Natural killer cell (primary cell): ENCODE data around the gene PABPN1L. TPM values are rescaled to one million over a fixed set of nuclear protein-coding genes. Genes with fewer than 3 reads are reported as not detected.

ENCODE experiments used
- ATAC-seq, 3 donors: fragments of 150-1000 bp in 2 of 3; fragments of 200-7000 bp in 1 of 3; cut with Tn5 transposase; 1 replicate in 1 of 3; 2 replicates in 2 of 3; pipeline ENCODE4 v1.10.0; 2021; ENCODE audit warnings: mild to moderate bottlenecking in 2 of 3, moderate library complexity in 2 of 3
- DNase-seq, 2 donors: peaks; one replicate each; pipeline versions ENCODE4 v3.0.0 to v3.0.0-alpha.2; 2013 to 2021; ENCODE audit warnings: mixed read lengths in 1 of 2
- H3K27ac ChIP-seq: one replicate; pipeline ENCODE4 v1.5.1; 2013; ENCODE audit warnings: mild to moderate bottlenecking, low read length
- H3K27me3 ChIP-seq: one replicate; pipeline ENCODE4 v1.6.1; 2013; ENCODE audit warnings: low read length; ENCODE audit not compliant: control insufficient read depth, insufficient read depth
- H3K36me3 ChIP-seq: one replicate; pipeline ENCODE4 v1.6.1; 2013; ENCODE audit warnings: low read length; ENCODE audit not compliant: control insufficient read depth, insufficient read depth
- H3K4me1 ChIP-seq: one replicate; pipeline ENCODE4 v1.6.1; 2013; ENCODE audit warnings: low read length; ENCODE audit not compliant: control insufficient read depth, insufficient read depth
- H3K4me3 ChIP-seq: one replicate; pipeline ENCODE4 v1.5.1; 2013; ENCODE audit warnings: low read length
- H3K9me3 ChIP-seq: one replicate; pipeline ENCODE4 v1.6.1; 2013; ENCODE audit warnings: low read length; ENCODE audit not compliant: control insufficient read depth, insufficient read depth
- H3K27ac Mint-ChIP-seq, 2 donors: one replicate each; pipeline ENCODE4 v1.8.0; 2022; ENCODE audit warnings: mild to moderate bottlenecking in 2 of 2, mixed read lengths in 2 of 2, moderate library complexity in 1 of 2
- H3K27me3 Mint-ChIP-seq, 2 donors: one replicate each; pipeline ENCODE4 v1.8.0; 2022; ENCODE audit warnings: low read depth in 2 of 2, mixed read lengths in 2 of 2
- H3K36me3 Mint-ChIP-seq: one replicate; pipeline ENCODE4 v1.8.0; 2022; ENCODE audit warnings: mixed read lengths
- H3K4me1 Mint-ChIP-seq, 2 donors: one replicate each; pipeline ENCODE4 v1.8.0; 2022; ENCODE audit warnings: mixed read lengths in 2 of 2
- H3K4me3 Mint-ChIP-seq: one replicate; pipeline ENCODE4 v1.8.0; 2022; ENCODE audit warnings: mild to moderate bottlenecking, moderate library complexity, mixed read lengths
- H3K9me3 Mint-ChIP-seq, 2 donors: one replicate each; pipeline ENCODE4 v1.8.0; 2022; ENCODE audit warnings: mixed read lengths in 2 of 2
- WGBS: methylation state at CpG from one replicate; pipeline ENCODE4 v1.1.7; 2013; ENCODE audit warnings: missing lambda C conversion rate; ENCODE audit not compliant: insufficient coverage; 5-methylcytosine and 5-hydroxymethylcytosine counted together
- intact Hi-C: fragments of 100-400 bp; cut with micrococcal nuclease; formaldehyde crosslinking; loops from one replicate; pipeline ENCODE4 v1.14.2; 2022
- total RNA-seq, 4 donors: library from RNA; stranded (reverse); fragments of 120-200 nt in 1 of 4; gene quantifications; one replicate each; pipeline versions ENCODE4 v1.2.3 to v1.2.4, GENCODE V29; 2013 to 2022
- TF ChIP-seq, protein P1 (sequence below): fragments of 200-600 bp; IDR thresholded peaks from one replicate; pipeline ENCODE4 v1.8.0; 2022; ENCODE audit warnings: antibody characterized with exemption

PABPN1L gene
- total RNA-seq, 3 donors from 2014 or later (not counting 1 experiment from before 2014, with no cell fraction given): 0.43 TPM; not detected in 2

DNA sequence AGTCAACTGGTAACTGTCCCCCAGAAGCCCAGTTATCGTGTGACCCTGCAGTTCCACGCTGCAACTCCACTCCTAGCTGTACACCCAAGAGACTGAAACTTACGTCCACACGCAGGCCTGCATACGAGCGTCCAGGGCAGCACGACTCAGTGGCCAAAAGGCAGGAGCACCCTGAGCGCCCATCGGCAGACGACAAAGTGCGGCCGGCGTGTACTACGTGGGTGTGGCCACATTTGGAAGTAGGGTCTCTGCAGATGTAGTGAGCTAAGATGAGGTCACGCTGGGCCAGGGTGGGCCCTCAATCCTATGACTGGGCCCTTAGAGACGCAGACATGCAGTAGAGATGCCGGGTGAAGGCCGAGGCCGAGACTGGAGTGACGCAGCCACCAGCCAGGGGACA lies 23.2 kb downstream of the PABPN1L start:
- Mint-ChIP-seq H3K27me3 (no peaks in the 10 kb centered on the region), H3K36me3 (no peaks in the 10 kb centered on the region), H3K9me3 (no peaks in the 10 kb centered on the region), H3K27ac (no peak overlapping the region), H3K4me1 (no peaks in the 10 kb centered on the region), H3K4me3 (no peak overlapping the region)
- H3K9me3 ChIP-seq: no peaks in the 10 kb centered on the region
- TF ChIP-seq, protein P1, sequence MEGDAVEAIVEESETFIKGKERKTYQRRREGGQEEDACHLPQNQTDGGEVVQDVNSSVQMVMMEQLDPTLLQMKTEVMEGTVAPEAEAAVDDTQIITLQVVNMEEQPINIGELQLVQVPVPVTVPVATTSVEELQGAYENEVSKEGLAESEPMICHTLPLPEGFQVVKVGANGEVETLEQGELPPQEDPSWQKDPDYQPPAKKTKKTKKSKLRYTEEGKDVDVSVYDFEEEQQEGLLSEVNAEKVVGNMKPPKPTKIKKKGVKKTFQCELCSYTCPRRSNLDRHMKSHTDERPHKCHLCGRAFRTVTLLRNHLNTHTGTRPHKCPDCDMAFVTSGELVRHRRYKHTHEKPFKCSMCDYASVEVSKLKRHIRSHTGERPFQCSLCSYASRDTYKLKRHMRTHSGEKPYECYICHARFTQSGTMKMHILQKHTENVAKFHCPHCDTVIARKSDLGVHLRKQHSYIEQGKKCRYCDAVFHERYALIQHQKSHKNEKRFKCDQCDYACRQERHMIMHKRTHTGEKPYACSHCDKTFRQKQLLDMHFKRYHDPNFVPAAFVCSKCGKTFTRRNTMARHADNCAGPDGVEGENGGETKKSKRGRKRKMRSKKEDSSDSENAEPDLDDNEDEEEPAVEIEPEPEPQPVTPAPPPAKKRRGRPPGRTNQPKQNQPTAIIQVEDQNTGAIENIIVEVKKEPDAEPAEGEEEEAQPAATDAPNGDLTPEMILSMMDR: no peak
- ATAC-seq (no peak), DNase-seq (no peak)
- no peaks in the 10 kb centered on the region for H3K4me1 ChIP-seq
- H3K36me3 ChIP-seq: peaks cover 16% of the 10 kb centered on the region
- no peaks in the 10 kb centered on the region for H3K27me3 ChIP-seq
- H3K27ac ChIP-seq: no peak overlapping the region
- intact Hi-C loops: no loop called here
- H3K4me3 ChIP-seq: no peak overlapping the region
- WGBS: 98% methylated on average over 20 of the region's 20 CpGs

DNA sequence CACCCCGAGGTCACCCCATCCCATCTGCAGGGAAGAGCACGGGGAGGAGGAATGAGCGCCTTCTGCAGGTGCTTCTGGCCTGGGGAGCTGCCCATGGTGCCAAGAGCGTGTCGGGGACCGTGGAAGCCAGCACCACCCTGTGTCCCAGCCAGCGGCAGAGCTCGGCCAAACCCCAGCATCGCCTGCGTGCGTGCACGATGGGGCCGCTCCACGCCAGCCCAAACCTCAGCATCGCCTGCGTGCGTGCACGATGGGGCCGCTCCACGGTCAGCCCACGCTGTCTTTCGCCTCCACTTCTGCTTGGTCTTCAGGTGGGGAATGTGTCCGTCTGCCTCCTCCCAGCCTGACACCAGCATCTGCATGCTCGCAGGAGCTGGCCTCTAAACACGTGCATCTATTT lies 23.7 kb downstream of the PABPN1L start:
- Histone ChIP-seq H3K27ac (no peak overlapping the region), H3K27me3 (no peaks in the 10 kb centered on the region), H3K36me3 (peaks cover 16% of the 10 kb centered on the region), H3K4me3 (no peak overlapping the region), H3K4me1 (no peaks in the 10 kb centered on the region), H3K9me3 (no peaks in the 10 kb centered on the region)
- TF ChIP-seq, protein P1: no peak
- Mint-ChIP-seq H3K9me3 (no peaks in the 10 kb centered on the region), H3K27me3 (no peaks in the 10 kb centered on the region), H3K4me1 (no peaks in the 10 kb centered on the region), H3K27ac (no peak overlapping the region), H3K36me3 (no peaks in the 10 kb centered on the region), H3K4me3 (no peak overlapping the region)
- ATAC-seq (no peak), DNase-seq (no peak)
- intact Hi-C loops: no loop called here
- 94% methylated on average over 25 of the region's 25 CpGs for WGBS

DNA sequence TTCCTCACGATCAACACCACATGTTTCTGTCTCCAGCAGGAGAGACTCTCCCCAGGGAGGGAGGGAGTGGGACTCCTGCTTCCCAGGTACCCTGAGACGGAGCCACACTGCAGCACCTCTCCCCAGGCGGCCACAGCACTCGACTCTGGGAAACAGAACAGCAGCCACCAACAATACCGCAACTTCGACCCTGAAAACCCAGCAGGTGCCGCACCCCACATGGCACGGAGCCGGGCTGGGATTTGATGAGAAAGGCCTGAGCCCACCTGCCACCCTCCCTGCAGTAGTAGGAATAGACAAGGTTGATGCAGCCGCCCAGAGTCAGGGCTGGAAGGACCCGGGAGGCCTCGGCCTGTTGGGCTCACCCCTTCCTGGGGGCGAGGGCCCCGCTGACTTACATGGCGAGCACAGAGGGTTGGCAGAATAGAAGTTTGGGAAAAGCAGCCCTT lies 24.1 kb downstream of the PABPN1L start:
- Mint-ChIP-seq H3K27ac (no peak overlapping the region), H3K4me1 (no peaks in the 10 kb centered on the region), H3K4me3 (no peak overlapping the region), H3K9me3 (no peaks in the 10 kb centered on the region), H3K36me3 (no peaks in the 10 kb centered on the region), H3K27me3 (no peaks in the 10 kb centered on the region)
- no peak overlapping the region for H3K27ac ChIP-seq
- intact Hi-C loops: no loop called here
- ATAC-seq (no peak), DNase-seq (no peak)
- H3K36me3 ChIP-seq: peaks cover 14% of the 10 kb centered on the region
- TF ChIP-seq, protein P1: no peak
- H3K9me3 ChIP-seq: no peaks in the 10 kb centered on the region
- no peaks in the 10 kb centered on the region for H3K27me3 ChIP-seq
- H3K4me3 ChIP-seq: no peak overlapping the region
- 97% methylated on average over 15 of the region's 15 CpGs for WGBS
- no peaks in the 10 kb centered on the region for H3K4me1 ChIP-seq

DNA sequence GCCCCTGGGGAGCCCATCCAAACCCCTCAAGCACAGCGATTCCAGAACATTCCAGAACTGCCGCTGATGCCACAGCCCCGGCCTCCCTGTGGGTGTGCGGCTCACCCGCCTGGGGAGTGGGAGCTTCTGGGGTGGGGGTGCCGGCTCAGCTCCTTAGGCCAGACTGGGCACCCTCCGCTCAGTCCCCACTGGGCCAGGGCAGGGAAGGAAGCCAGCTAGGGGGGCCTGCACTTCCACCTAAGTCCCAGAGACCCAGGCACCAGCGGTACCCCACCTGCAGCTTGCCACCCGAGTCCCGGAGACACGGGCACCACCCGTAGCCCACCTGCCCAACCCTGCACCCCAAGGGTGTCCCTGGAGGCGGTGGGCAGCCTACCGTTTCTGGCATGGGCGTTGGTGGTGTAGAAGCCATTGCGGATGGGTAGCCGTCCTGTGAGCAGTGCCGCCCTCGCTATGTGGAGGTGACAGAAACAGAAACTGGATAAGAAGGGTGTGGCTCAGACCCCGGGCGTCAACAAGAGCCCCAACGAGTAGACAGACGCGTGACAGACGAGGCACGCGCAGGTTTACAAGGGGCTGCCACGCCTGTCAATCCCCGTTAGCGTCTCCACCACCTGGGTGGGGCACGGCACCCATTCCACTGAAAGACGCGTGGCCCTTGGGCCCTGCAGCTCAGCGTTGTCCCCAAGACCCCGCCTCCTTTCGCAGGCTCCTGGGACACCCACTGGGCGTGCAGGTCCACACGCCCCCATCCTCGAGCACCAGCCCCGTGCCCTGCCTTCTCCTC lies 24.7 kb downstream of the PABPN1L start:
- TF ChIP-seq, protein P1: no peak
- no peak overlapping the region for H3K4me3 ChIP-seq
- Mint-ChIP-seq H3K9me3 (no peaks in the 10 kb centered on the region), H3K4me1 (no peaks in the 10 kb centered on the region), H3K4me3 (no peak overlapping the region), H3K27me3 (no peaks in the 10 kb centered on the region), H3K27ac (no peak overlapping the region), H3K36me3 (no peaks in the 10 kb centered on the region)
- 92% methylated on average over 40 of the region's 40 CpGs for WGBS
- intact Hi-C loops: no loop called here
- ATAC-seq (no peak), DNase-seq (no peak)
- no peak overlapping the region for H3K27ac ChIP-seq
- H3K9me3 ChIP-seq: no peaks in the 10 kb centered on the region
- no peaks in the 10 kb centered on the region for H3K4me1 ChIP-seq
- peaks cover 14% of the 10 kb centered on the region for H3K36me3 ChIP-seq
- no peaks in the 10 kb centered on the region for H3K27me3 ChIP-seq
